Embryonic facial prominence (tissue), 1 donor: Measurements from ENCODE around the gene NIPAL3.
"Not testable (repeated sequence)": the region's sequence is repeated elsewhere in the genome, so short reads cannot be mapped to it uniquely, and the experiment has no call there.

Experiments used
- DNase-seq: peaks from one replicate; pipeline ENCODE4 v3.0.0-alpha.2; 2016; ENCODE audit errors: extremely low spot score

Gene NIPAL3

GRCh38 chr1:24421502-24421901 lies 5.9 kb downstream of the NIPAL3 start:
- no peak for DNase-seq

- DNase-seq, result no peak
Measured at GRCh38 chr1:24424207-24424606, 8.6 kb downstream of the NIPAL3 start.

- no peak for DNase-seq
Measured at GRCh38 chr1:24424990-24425389, 9.4 kb downstream of the NIPAL3 start.

- no peak for DNase-seq
Measured at GRCh38 chr1:24425441-24425840, 9.8 kb downstream of the NIPAL3 start.

- no peak for DNase-seq
Measured at GRCh38 chr1:24425922-24426321, 10.3 kb downstream of the NIPAL3 start.

- no peak for DNase-seq
Measured at GRCh38 chr1:24426744-24427544, 11.3 kb downstream of the NIPAL3 start.

- no peak for DNase-seq
Measured at GRCh38 chr1:24427545-24427862, 11.9 kb downstream of the NIPAL3 start.

GRCh38 chr1:24435782-24436365 lies 20.3 kb downstream of the NIPAL3 start:
- no peak for DNase-seq

- no peak for DNase-seq
Measured at GRCh38 chr1:24437631-24438396, 22.2 kb downstream of the NIPAL3 start.

GRCh38 chr1:24438423-24438901 lies 22.9 kb downstream of the NIPAL3 start:
- no peak for DNase-seq

- DNase-seq, result no peak
Measured at GRCh38 chr1:24440436-24440835, 24.8 kb downstream of the NIPAL3 start.

GRCh38 chr1:24441480-24441879 lies 25.9 kb downstream of the NIPAL3 start:
- DNase-seq, result no peak

- DNase-seq, result no peak
Measured at GRCh38 chr1:24441996-24442668, 26.5 kb downstream of the NIPAL3 start.

GRCh38 chr1:24442764-24443163 lies 27.2 kb downstream of the NIPAL3 start:
- no peak for DNase-seq

- DNase-seq, result peak; percentile 22
Measured at GRCh38 chr1:24443241-24443656, 27.6 kb downstream of the NIPAL3 start.

- not testable (repeated sequence) for DNase-seq
Measured at GRCh38 chr1:24446446-24446845, 30.8 kb downstream of the NIPAL3 start.

GRCh38 chr1:24450316-24450715 lies 34.7 kb downstream of the NIPAL3 start:
- no peak for DNase-seq

GRCh38 chr1:24450857-24451397 lies 35.3 kb downstream of the NIPAL3 start:
- no peak for DNase-seq

- DNase-seq, result no peak
Measured at GRCh38 chr1:24451746-24452145, 36.1 kb downstream of the NIPAL3 start.

GRCh38 chr1:24452922-24453485 lies 37.4 kb downstream of the NIPAL3 start:
- no peak for DNase-seq

GRCh38 chr1:24454673-24455072 lies 39.1 kb downstream of the NIPAL3 start:
- no peak for DNase-seq
